Hair follicular keratinocyte (primary cell): Measurements from ENCODE around the gene NBR1. TPM values are rescaled to one million over a fixed set of nuclear protein-coding genes. Genes with fewer than 3 reads are reported as not detected.

Experiments used
- total RNA-seq: library from RNA; depleted of rRNA; stranded (reverse); fragments of >200 nt; gene quantifications from 2 replicates; pipeline ENCODE4 v1.2.3, GENCODE V29; 2015

Gene NBR1
- 52.2 and 64.7 TPM in 2 replicates for total RNA-seq

GRCh38 chr17:43170766-43171585 is at the start of gene NBR1:
NBR1 (plus strand) TSS chr17:43171214; CDS start chr17:43175800, 4,586 bp downstream.

GRCh38 chr17:43125133-43125966 is 45.7 kb upstream of the NBR1 start, which contains the start of gene BRCA1:
BRCA1 (minus strand) TSS chr17:43125364; CDS start chr17:43124096, 1,268 bp downstream.

GRCh38 chr17:43211480-43212402 is 40.7 kb downstream of the NBR1 start, which contains the start of gene TMEM106A:
TMEM106A (plus strand) TSS chr17:43211875; CDS start chr17:43213042, 1,167 bp downstream.

GRCh38 chr17:43228020-43228782 is 57.2 kb downstream of the NBR1 start, which contains the start of gene CCDC200:
CCDC200 (minus strand) TSS chr17:43228623; CDS start chr17:43228554, 69 bp downstream.

GRCh38 chr17:43233877-43234276 is 62.9 kb downstream of the NBR1 start, which contains the start of gene RNU2-1:
RNU2-1 (minus strand) TSS chr17:43233977.

Other genes starting within 250 kb of the NBR1 start
- 25.8 and 40.6 TPM in 2 replicates for gene AARSD1, start 206.8 kb upstream of the NBR1 start, total RNA-seq
- 0.19 TPM in 1 of 2 replicates, not detected in the other for gene PTGES3L, start 191.1 kb upstream of the NBR1 start, total RNA-seq
- 8.2 and 9.3 TPM in 2 replicates for gene RUNDC1, start 190.6 kb upstream of the NBR1 start, total RNA-seq
- gene RPL27, start 172.8 kb upstream of the NBR1 start, total RNA-seq: 2,008 and 2,439 TPM in 2 replicates
- gene IFI35, start 164.4 kb upstream of the NBR1 start, total RNA-seq: 9.9 and 16.0 TPM in 2 replicates
- 116 and 173 TPM in 2 replicates for gene VAT1, start 148.8 kb upstream of the NBR1 start, total RNA-seq
- 0.08 and 0.23 TPM in 2 replicates for gene RND2, start 146.0 kb upstream of the NBR1 start, total RNA-seq
- gene BRCA1, start 45.9 kb upstream of the NBR1 start, total RNA-seq: 11.2 and 33.5 TPM in 2 replicates
- 1.5 and 1.6 TPM in 2 replicates for gene TMEM106A, start 40.7 kb downstream of the NBR1 start, total RNA-seq
- gene CCDC200, start 57.4 kb downstream of the NBR1 start, total RNA-seq: not detected in 2 replicates
- gene RNU2-1, start 62.8 kb downstream of the NBR1 start, total RNA-seq: not detected in 2 replicates
- gene ARL4D, start 227.8 kb downstream of the NBR1 start, total RNA-seq: 28.1 and 34.0 TPM in 2 replicates